Measurements from ENCODE around the gene SUCLA2.

Gene SUCLA2

DNA sequence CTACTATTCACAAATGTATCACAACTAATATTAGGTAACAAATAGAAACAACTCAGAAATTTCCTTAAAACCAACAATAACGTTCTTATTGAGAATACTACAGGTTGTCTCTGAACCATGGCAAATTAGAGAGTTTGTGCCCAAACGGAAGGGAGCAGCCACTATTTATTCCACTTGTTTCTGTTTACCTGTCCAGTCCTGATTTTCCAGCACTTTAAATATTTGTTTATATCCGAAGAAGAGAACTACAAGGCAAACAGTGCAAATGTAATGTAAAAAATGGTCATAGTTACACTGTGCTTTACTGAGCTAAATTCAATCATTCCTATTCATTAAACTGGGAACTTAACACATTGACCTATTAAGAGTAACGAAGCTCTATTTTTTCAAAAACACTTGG lies 9.2 kb downstream of the SUCLA2 start:
- no peak overlapping the region for H3K4me3 ChIP-seq (ENCODE audit: insufficient read depth, low read length, poor library complexity, severe bottlenecking)
- H3K79me2 ChIP-seq (ENCODE audit: insufficient read depth, low read length) = peaks cover 64% of the 10 kb centered on the region
- H3K9me3 ChIP-seq (ENCODE audit: insufficient read depth, low read length) = no peaks in the 10 kb centered on the region
- H3K27me3 ChIP-seq (ENCODE audit: low read length) = no peaks in the 10 kb centered on the region
- peaks cover 7% of the 10 kb centered on the region; the same call in 1 of the 2 replicates for H3F3A ChIP-seq (ENCODE audit: insufficient read depth)
- H3K36me3 ChIP-seq (ENCODE audit: low read length) = peaks cover 39% of the 10 kb centered on the region
- no peak overlapping the region for H2AFZ ChIP-seq (ENCODE audit: low read depth, low read length, severe bottlenecking)
- TF ChIP-seq EZH2phosphoT487 (conservative IDR thresholded peaks at IDR 0.05; ENCODE audit: low read length) (no peak), CTCF (IDR thresholded peaks at IDR 0.05; ENCODE audit: insufficient read depth, low read length, poor library complexity, severe bottlenecking) (no peak)
- no peak overlapping the region for H3K4me2 ChIP-seq (ENCODE audit: low read depth, low read length, poor library complexity, severe bottlenecking)
- H4K20me1 ChIP-seq (ENCODE audit: low read depth, low read length) = no peaks in the 10 kb centered on the region
- H3K9me2 ChIP-seq (replicated peaks; ENCODE audit: insufficient read depth, low read length) = no peaks in the 10 kb centered on the region
- H3K27ac ChIP-seq (ENCODE audit: low read depth, low read length) = no peak overlapping the region
- H3K9ac ChIP-seq (ENCODE audit: low read length) = no peak overlapping the region

- Histone ChIP-seq H4K20me1 (ENCODE audit: low read depth, low read length) (no peaks in the 10 kb centered on the region), H3K27ac (ENCODE audit: low read depth, low read length) (no peak overlapping the region), H3F3A (ENCODE audit: insufficient read depth) (peaks cover 7% of the 10 kb centered on the region; the same call in 1 of the 2 replicates), H3K9me2 (replicated peaks; ENCODE audit: insufficient read depth, low read length) (no peaks in the 10 kb centered on the region), H2AFZ (ENCODE audit: low read depth, low read length, severe bottlenecking) (no peak overlapping the region), H3K27me3 (ENCODE audit: low read length) (no peaks in the 10 kb centered on the region), H3K36me3 (ENCODE audit: low read length) (peaks cover 42% of the 10 kb centered on the region), H3K4me2 (ENCODE audit: low read depth, low read length, poor library complexity, severe bottlenecking) (no peak overlapping the region), H3K9me3 (ENCODE audit: insufficient read depth, low read length) (no peaks in the 10 kb centered on the region), H3K4me3 (ENCODE audit: insufficient read depth, low read length, poor library complexity, severe bottlenecking) (no peak overlapping the region), H3K79me2 (ENCODE audit: insufficient read depth, low read length) (peaks cover 56% of the 10 kb centered on the region), H3K9ac (ENCODE audit: low read length) (no peak overlapping the region)
- TF ChIP-seq EZH2phosphoT487 (conservative IDR thresholded peaks at IDR 0.05; ENCODE audit: low read length) = no peak
- no peak for TF ChIP-seq CTCF (IDR thresholded peaks at IDR 0.05; ENCODE audit: insufficient read depth, low read length, poor library complexity, severe bottlenecking)
Observed at GRCh38 chr13:47990920-47991466, 10.1 kb downstream of the SUCLA2 start.

DNA sequence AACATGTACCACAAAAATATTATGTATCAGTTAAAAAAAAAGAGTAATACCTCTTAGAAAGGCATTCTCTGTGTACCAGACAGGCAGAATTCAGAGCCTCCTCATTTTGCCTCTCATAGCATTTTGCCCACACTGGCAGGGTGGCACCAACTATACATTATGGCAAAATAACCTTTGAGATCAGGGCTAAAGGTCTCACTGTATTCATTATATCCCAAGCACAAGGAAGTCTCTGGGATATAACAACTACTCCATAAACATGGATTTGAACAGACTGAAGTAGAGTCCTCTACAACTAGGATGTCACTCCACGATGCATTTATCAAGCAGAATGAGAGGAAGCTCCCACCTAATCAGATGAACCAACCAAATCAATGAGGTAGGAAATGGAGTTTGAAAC lies 10.6 kb downstream of the SUCLA2 start:
- Histone ChIP-seq H4K20me1 (ENCODE audit: low read depth, low read length) (no peaks in the 10 kb centered on the region), H3K9me3 (ENCODE audit: insufficient read depth, low read length) (no peaks in the 10 kb centered on the region), H3K27me3 (ENCODE audit: low read length) (no peaks in the 10 kb centered on the region), H3F3A (ENCODE audit: insufficient read depth) (peaks cover 7% of the 10 kb centered on the region; the same call in 1 of the 2 replicates), H3K9ac (ENCODE audit: low read length) (no peak overlapping the region), H3K4me2 (ENCODE audit: low read depth, low read length, poor library complexity, severe bottlenecking) (no peak overlapping the region), H3K27ac (ENCODE audit: low read depth, low read length) (no peak overlapping the region), H2AFZ (ENCODE audit: low read depth, low read length, severe bottlenecking) (no peak overlapping the region), H3K4me3 (ENCODE audit: insufficient read depth, low read length, poor library complexity, severe bottlenecking) (no peak overlapping the region), H3K79me2 (ENCODE audit: insufficient read depth, low read length) (peaks cover 52% of the 10 kb centered on the region), H3K36me3 (ENCODE audit: low read length) (peaks cover 40% of the 10 kb centered on the region), H3K9me2 (replicated peaks; ENCODE audit: insufficient read depth, low read length) (no peaks in the 10 kb centered on the region)
- TF ChIP-seq CTCF (IDR thresholded peaks at IDR 0.05; ENCODE audit: insufficient read depth, low read length, poor library complexity, severe bottlenecking) (no peak), EZH2phosphoT487 (conservative IDR thresholded peaks at IDR 0.05; ENCODE audit: low read length) (no peak)
